RWPE1 (cell line): Measurements from ENCODE around the gene RIC3.

Experiments
- CTCF ChIA-PET: fragments of 350-600 bp; sonication (Branson Sonifier 250); formaldehyde crosslinking; extraction: SDS; loops from one replicate; lab custom pipeline; 2021; lab: Yijun Ruan, JAX
- POLR2A ChIA-PET: fragments of 400-600 bp; formaldehyde crosslinking; extraction: SDS; loops from one replicate; lab custom pipeline; 2020; ENCODE audit warnings: antibody characterized with exemption; ENCODE audit not compliant: low non-redundant PET; lab: Yijun Ruan, JAX
- DNase-seq: peaks from one replicate; pipeline ENCODE4 v3.0.0; 2012; ENCODE audit warnings: low spot score
- H3K27ac ChIP-seq: fragments of 450-650 bp; 2 replicates; pipeline ENCODE4 v1.5.1; 2017
- CTCF ChIP-seq: fragments of 450-650 bp; conservative IDR thresholded peaks from 2 replicates; pipeline ENCODE4 v1.5.1; 2017; ENCODE audit warnings: low read depth, mild to moderate bottlenecking

RIC3 gene

GRCh38 chr11:8086001-8086479, 82.8 kb downstream of the RIC3 start:
- POLR2A ChIA-PET = no interaction called here
- H3K27ac ChIP-seq = no peak overlapping the region
- no peak for DNase-seq
- CTCF ChIA-PET = interaction anchor here (4.8 kb wide), 1 partner anchor 13 kb away, joined by 24 read pairs; no protein-coding TSS in a partner anchor
- no peak for TF ChIP-seq CTCF

- no peak for DNase-seq
- ChIA-PET CTCF (no interaction called here), POLR2A (no interaction called here)
- TF ChIP-seq CTCF = no peak
- no peak overlapping the region for H3K27ac ChIP-seq
Measured at GRCh38 chr11:8085011-8085645, 83.7 kb downstream of the RIC3 start.

GRCh38 chr11:8084352-8084751, 84.5 kb downstream of the RIC3 start:
- no peak for DNase-seq
- H3K27ac ChIP-seq = no peak overlapping the region
- ChIA-PET CTCF (interaction anchor here (1.5 kb wide), 1 partner anchor 15 kb away, joined by 3 read pairs; no protein-coding TSS in a partner anchor), POLR2A (no interaction called here)
- TF ChIP-seq CTCF = no peak

GRCh38 chr11:8083871-8084281, 84.9 kb downstream of the RIC3 start:
- DNase-seq = no peak
- H3K27ac ChIP-seq = no peak overlapping the region
- no peak for TF ChIP-seq CTCF
- CTCF ChIA-PET = interaction anchor here (1.5 kb wide), 1 partner anchor 15 kb away, joined by 3 read pairs; no protein-coding TSS in a partner anchor
- POLR2A ChIA-PET = no interaction called here

GRCh38 chr11:8083088-8083395, 85.8 kb downstream of the RIC3 start:
- ChIA-PET CTCF (interaction anchor here (0.5 to 2.4 kb wide), 4 partner anchors 8 to 187 kb away, joined by 3 to 9 read pairs (median 4); no protein-coding TSS in a partner anchor), POLR2A (no interaction called here)
- DNase-seq = no peak
- TF ChIP-seq CTCF = no peak
- no peak overlapping the region for H3K27ac ChIP-seq

GRCh38 chr11:8082391-8083087, 86.3 kb downstream of the RIC3 start:
- POLR2A ChIA-PET = no interaction called here
- DNase-seq = no peak
- H3K27ac ChIP-seq = no peak overlapping the region
- CTCF ChIA-PET = interaction anchor here (0.5 to 2.4 kb wide), 5 partner anchors 9 to 186 kb away, joined by 3 to 9 read pairs (median 3); no protein-coding TSS in a partner anchor
- TF ChIP-seq CTCF = no peak
